T-helper 2 cell treated with Interferon-gamma antibody and Interleukin-4, amounts not matched to agents 100 ng/mL and 5 ng/mL, for 36 hours (primary cell): ENCODE data around the gene BRAT1. TPM values are rescaled to one million over a fixed set of nuclear protein-coding genes. Genes with fewer than 3 reads are reported as not detected.

Source experiments
- intact Hi-C: fragments of 100-400 bp; cut with micrococcal nuclease; formaldehyde crosslinking; loops from one replicate; pipeline ENCODE4 v1.15.1; 2023
- total RNA-seq: library from RNA; stranded (reverse); gene quantifications from 2 replicates; pipeline ENCODE4 v1.2.3, GENCODE V29; 2022

BRAT1 gene
- total RNA-seq, 1 donor from 2014 or later: 40.0 TPM

- intact Hi-C loops: loop anchor here (10.0 kb wide), 2 partner anchors 121 to 581 kb away; partner anchors contain the start of gene CHST12
These were observed 29.4 kb downstream of the BRAT1 start for GRCh38 chr7:2525658-2526630.

- intact Hi-C loops: loop anchor here (5.0 to 10.0 kb wide), 3 partner anchors 48 to 580 kb away; partner anchors contain the start of genes CHST12 and GRIFIN
These were observed 30.3 kb downstream of the BRAT1 start for GRCh38 chr7:2524808-2525657.

GRCh38 chr7:2523941-2524807, 31.1 kb downstream of the BRAT1 start:
- intact Hi-C loops: loop anchor here (5.0 to 10.0 kb wide), 3 partner anchors 47 to 579 kb away; partner anchors contain the start of genes CHST12 and GRIFIN

GRCh38 chr7:2523461-2523936, 31.8 kb downstream of the BRAT1 start:
- intact Hi-C loops: loop anchor here (5.0 to 10.0 kb wide), 3 partner anchors 46 to 579 kb away; partner anchors contain the start of genes CHST12 and GRIFIN

- intact Hi-C loops: loop anchor here (1.0 to 10.0 kb wide), 4 partner anchors 7 to 578 kb away; partner anchors contain the start of genes CHST12 and GRIFIN
These were observed 32.4 kb downstream of the BRAT1 start for GRCh38 chr7:2522780-2523433.

GRCh38 chr7:2521952-2522591, 33.3 kb downstream of the BRAT1 start:
- intact Hi-C loops: loop anchor here (1.0 to 10.0 kb wide), 4 partner anchors 8 to 577 kb away; partner anchors contain the start of genes CHST12 and GRIFIN

GRCh38 chr7:2521341-2521745, 34.0 kb downstream of the BRAT1 start:
- intact Hi-C loops: loop anchor here (5.0 to 10.0 kb wide), 3 partner anchors 44 to 577 kb away; partner anchors contain the start of genes CHST12 and GRIFIN

- intact Hi-C loops: loop anchor here (5.0 to 10.0 kb wide), 3 partner anchors 44 to 576 kb away; partner anchors contain the start of genes CHST12 and GRIFIN
These were observed 34.5 kb downstream of the BRAT1 start for GRCh38 chr7:2520761-2521290.

GRCh38 chr7:2520131-2520760, 35.1 kb downstream of the BRAT1 start:
- intact Hi-C loops: loop anchor here (5.0 to 10.0 kb wide), 3 partner anchors 43 to 575 kb away; partner anchors contain the start of genes CHST12 and GRIFIN

GRCh38 chr7:2519119-2519930, 36.0 kb downstream of the BRAT1 start, which contains the start of gene LFNG:
Gene LFNG, plus strand, starts transcription at chr7:2519774. Its CDS starts 88 bp downstream, at chr7:2519862.
- intact Hi-C loops: loop anchor here (1.0 kb wide), 3 partner anchors 8 to 112 kb away; partner anchors contain the start of gene TTYH3

- intact Hi-C loops: loop anchor here (1.0 kb wide), 3 partner anchors 7 to 113 kb away; partner anchors contain the start of gene TTYH3
These were observed 36.6 kb downstream of the BRAT1 start for GRCh38 chr7:2518737-2519118.

GRCh38 chr7:2517678-2518507, 37.4 kb downstream of the BRAT1 start:
- intact Hi-C loops: no loop called here

GRCh38 chr7:2517026-2517425, 38.3 kb downstream of the BRAT1 start:
- intact Hi-C loops: no loop called here

GRCh38 chr7:2516194-2516555, 39.1 kb downstream of the BRAT1 start:
- intact Hi-C loops: no loop called here

GRCh38 chr7:2515424-2516193, 39.7 kb downstream of the BRAT1 start:
- intact Hi-C loops: no loop called here
